Measurements from ENCODE around the gene ZDHHC14.

The ZDHHC14 gene

GRCh38 chr6:157494132-157494710 lies 113.2 kb downstream of the ZDHHC14 start:
- no peak for DNase-seq

GRCh38 chr6:157496534-157497095 lies 115.6 kb downstream of the ZDHHC14 start:
- Mint-ChIP-seq H3K9me3 (peaks cover 9% of the 10 kb centered on the region in 2 donors), H3K36me3 (peaks cover 24 to 29% of the 10 kb centered on the region in 2 donors), H3K4me1 (peaks cover 31 to 44% of the 10 kb centered on the region in 2 donors), H3K27ac (peak overlapping the region; percentile 59), H3K4me3 (no peak overlapping the region), H3K27me3 (peaks cover 0 to 12% of the 10 kb centered on the region in 2 donors)
- DNase-seq = no peak
- ATAC-seq (replicated peaks) = no peak

More at GRCh38 chr6:157494132-157494710, 113.2 kb downstream of the ZDHHC14 start:
- no peak for ATAC-seq (replicated peaks)
- Mint-ChIP-seq H3K4me3 (no peak overlapping the region), H3K27ac (peak overlapping the region; percentile 3), H3K27me3 (peaks cover 5 to 18% of the 10 kb centered on the region in 2 donors), H3K36me3 (peaks cover 19 to 26% of the 10 kb centered on the region in 2 donors), H3K9me3 (peaks cover 3 to 4% of the 10 kb centered on the region in 2 donors), H3K4me1 (peaks cover 31 to 39% of the 10 kb centered on the region in 2 donors)

- Mint-ChIP-seq H3K4me1 (peaks cover 34 to 39% of the 10 kb centered on the region in 2 donors), H3K36me3 (peaks cover 24 to 28% of the 10 kb centered on the region in 2 donors), H3K27ac (no peak overlapping the region), H3K4me3 (no peak overlapping the region), H3K9me3 (peaks cover 9% of the 10 kb centered on the region in 2 donors), H3K27me3 (peaks cover 0 to 7% of the 10 kb centered on the region in 2 donors)
- no peak for DNase-seq
- ATAC-seq (replicated peaks) = peak; percentile 31 to 42
These were observed 116.6 kb downstream of the ZDHHC14 start for GRCh38 chr6:157497579-157497978.

- ATAC-seq (replicated peaks) (peak; percentile 62 to 73), DNase-seq (no peak)
- Mint-ChIP-seq H3K4me1 (peaks cover 32 to 33% of the 10 kb centered on the region in 2 donors), H3K4me3 (no peak overlapping the region), H3K9me3 (peaks cover 9% of the 10 kb centered on the region in 2 donors), H3K27ac (no peak overlapping the region), H3K27me3 (no peaks in the 10 kb centered on the region), H3K36me3 (peaks cover 19 to 29% of the 10 kb centered on the region in 2 donors)
These were observed 117.8 kb downstream of the ZDHHC14 start for GRCh38 chr6:157498817-157499216.

GRCh38 chr6:157500022-157500421 lies 119.0 kb downstream of the ZDHHC14 start:
- Mint-ChIP-seq H3K4me1 (peaks cover 30 to 32% of the 10 kb centered on the region in 2 donors), H3K27ac (peak overlapping the region; percentile 32), H3K9me3 (peaks cover 9% of the 10 kb centered on the region in 2 donors), H3K4me3 (no peak overlapping the region), H3K27me3 (no peaks in the 10 kb centered on the region), H3K36me3 (peaks cover 21 to 33% of the 10 kb centered on the region in 2 donors)
- DNase-seq = no peak
- ATAC-seq (replicated peaks) = no peak

- Mint-ChIP-seq H3K27me3 (no peaks in the 10 kb centered on the region), H3K9me3 (peaks cover 9 to 17% of the 10 kb centered on the region in 2 donors), H3K4me1 (peaks cover 22 to 24% of the 10 kb centered on the region in 2 donors), H3K36me3 (peaks cover 26 to 51% of the 10 kb centered on the region in 2 donors), H3K4me3 (no peak overlapping the region), H3K27ac (no peak overlapping the region)
- DNase-seq (no peak), ATAC-seq (replicated peaks) (peak in 1 of 2 donors; percentile 36)
These were observed 122.2 kb downstream of the ZDHHC14 start for GRCh38 chr6:157503018-157503747.

- peaks cover 6 to 16% of the 10 kb centered on the region in 2 donors for H3K9me3 Mint-ChIP-seq
- H3K36me3 Mint-ChIP-seq = peaks cover 28 to 58% of the 10 kb centered on the region in 2 donors
- H3K27ac Mint-ChIP-seq = no peak overlapping the region
- peaks cover 0 to 5% of the 10 kb centered on the region in 2 donors for H3K27me3 Mint-ChIP-seq
- peaks cover 17 to 21% of the 10 kb centered on the region in 2 donors for H3K4me1 Mint-ChIP-seq
- ATAC-seq (replicated peaks) (no peak), DNase-seq (no peak)
- no peak overlapping the region for H3K4me3 Mint-ChIP-seq
These were observed 125.0 kb downstream of the ZDHHC14 start for GRCh38 chr6:157505912-157506491.

- Mint-ChIP-seq H3K4me1 (peaks cover 22 to 28% of the 10 kb centered on the region in 2 donors), H3K36me3 (peaks cover 25 to 45% of the 10 kb centered on the region in 2 donors), H3K27ac (peak overlapping the region; percentile 82), H3K4me3 (peak overlapping the region; percentile 70 to 71), H3K9me3 (peaks cover 3 to 12% of the 10 kb centered on the region in 2 donors), H3K27me3 (peaks cover 0 to 5% of the 10 kb centered on the region in 2 donors)
- DNase-seq (no peak), ATAC-seq (replicated peaks) (peak; percentile 34 to 44)
These were observed 129.6 kb downstream of the ZDHHC14 start for GRCh38 chr6:157510323-157511188.

- H3K9me3 Mint-ChIP-seq = peaks cover 2 to 8% of the 10 kb centered on the region in 2 donors
- H3K36me3 Mint-ChIP-seq = peaks cover 21 to 43% of the 10 kb centered on the region in 2 donors
- peaks cover 22 to 30% of the 10 kb centered on the region in 2 donors for H3K4me1 Mint-ChIP-seq
- H3K4me3 Mint-ChIP-seq = no peak overlapping the region
- DNase-seq = no peak
- ATAC-seq (replicated peaks) = no peak
- H3K27ac Mint-ChIP-seq = no peak overlapping the region
- H3K27me3 Mint-ChIP-seq = peaks cover 0 to 5% of the 10 kb centered on the region in 2 donors
These were observed 130.8 kb downstream of the ZDHHC14 start for GRCh38 chr6:157511682-157512381.

- Mint-ChIP-seq H3K4me1 (peaks cover 22 to 30% of the 10 kb centered on the region in 2 donors), H3K27ac (no peak overlapping the region), H3K9me3 (peaks cover 2 to 8% of the 10 kb centered on the region in 2 donors), H3K36me3 (peaks cover 20 to 40% of the 10 kb centered on the region in 2 donors), H3K27me3 (peaks cover 0 to 5% of the 10 kb centered on the region in 2 donors), H3K4me3 (no peak overlapping the region)
- no peak for ATAC-seq (replicated peaks)
- no peak for DNase-seq
These were observed 131.3 kb downstream of the ZDHHC14 start for GRCh38 chr6:157512382-157512682.

- H3K4me1 Mint-ChIP-seq = peaks cover 20 to 30% of the 10 kb centered on the region in 2 donors
- no peak overlapping the region for H3K4me3 Mint-ChIP-seq
- H3K9me3 Mint-ChIP-seq = peaks cover 2 to 6% of the 10 kb centered on the region in 2 donors
- ATAC-seq (replicated peaks) (no peak), DNase-seq (no peak)
- peaks cover 16 to 33% of the 10 kb centered on the region in 2 donors for H3K36me3 Mint-ChIP-seq
- H3K27ac Mint-ChIP-seq = no peak overlapping the region
- H3K27me3 Mint-ChIP-seq = peaks cover 0 to 5% of the 10 kb centered on the region in 2 donors
These were observed 132.1 kb downstream of the ZDHHC14 start for GRCh38 chr6:157513004-157513603.

- no peak for DNase-seq
- peaks cover 0 to 5% of the 10 kb centered on the region in 2 donors for H3K27me3 Mint-ChIP-seq
- H3K4me3 Mint-ChIP-seq = no peak overlapping the region
- peaks cover 2 to 4% of the 10 kb centered on the region in 2 donors for H3K9me3 Mint-ChIP-seq
- no peak overlapping the region for H3K27ac Mint-ChIP-seq
- peaks cover 18 to 29% of the 10 kb centered on the region in 2 donors for H3K4me1 Mint-ChIP-seq
- peaks cover 16 to 29% of the 10 kb centered on the region in 2 donors for H3K36me3 Mint-ChIP-seq
- ATAC-seq (replicated peaks) = no peak
These were observed 132.9 kb downstream of the ZDHHC14 start for GRCh38 chr6:157513619-157514485.

All from stimulated activated naive B cell treated with anti-CD40 and anti-IgM and Interleukin-4, amounts not matched to agents 10 μg/mL and 1 μg/mL and 100 μg/mL, for 72 hours (primary cell).